HG03342 (cell line): Measurements from ENCODE around the gene NAA15.
"Not testable (repeated sequence)": the region's sequence is repeated elsewhere in the genome, so short reads cannot be mapped to it uniquely, and the experiment has no call there.

Source experiments
- ATAC-seq: cut with Tn5 transposase; IDR thresholded peaks from one replicate; pipeline ENCODE4 v1.9.1; 2021; ENCODE audit warnings: mild to moderate bottlenecking, moderate library complexity; ENCODE audit not compliant: unreplicated experiment

NAA15 gene

GRCh38 chr4:139444881-139445280, 143.6 kb downstream of the NAA15 start:
- not testable (repeated sequence) for ATAC-seq

- ATAC-seq, result not testable (repeated sequence)
Measured at GRCh38 chr4:139447078-139447477, 145.8 kb downstream of the NAA15 start.

DNA sequence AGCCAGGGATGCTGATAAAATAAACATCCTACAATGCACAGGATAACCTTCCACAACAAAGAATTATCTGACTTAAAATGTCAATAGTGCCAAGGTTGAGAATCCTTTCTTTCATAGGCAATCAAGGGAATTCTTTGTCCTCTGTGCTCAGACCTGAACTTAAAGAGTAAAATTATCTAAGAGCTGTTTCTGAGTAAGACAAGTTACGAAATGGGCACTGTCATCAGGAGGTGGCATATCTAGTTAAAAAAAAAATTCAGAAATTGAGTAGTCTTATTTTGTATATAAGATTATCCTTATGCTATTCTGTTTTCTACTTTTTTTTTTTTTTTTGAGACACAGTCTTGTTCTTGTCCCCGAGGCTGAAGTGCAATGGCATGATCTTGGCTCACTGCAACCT, 149.3 kb downstream of the NAA15 start:
- ATAC-seq, result no peak

GRCh38 chr4:139451997-139452396, 150.7 kb downstream of the NAA15 start:
- no peak for ATAC-seq

GRCh38 chr4:139453041-139453370, 151.7 kb downstream of the NAA15 start:
- peak; percentile 57 for ATAC-seq

- peak; percentile 90 for ATAC-seq
Measured at GRCh38 chr4:139453371-139454110, 152.2 kb downstream of the NAA15 start.

GRCh38 chr4:139454111-139455045, 153.1 kb downstream of the NAA15 start, which contains the start of gene RAB33B:
Gene RAB33B, plus strand, starts transcription at chr4:139454121. Its CDS starts 75 bp downstream, at chr4:139454196.
- ATAC-seq, result peak; percentile 2

DNA sequence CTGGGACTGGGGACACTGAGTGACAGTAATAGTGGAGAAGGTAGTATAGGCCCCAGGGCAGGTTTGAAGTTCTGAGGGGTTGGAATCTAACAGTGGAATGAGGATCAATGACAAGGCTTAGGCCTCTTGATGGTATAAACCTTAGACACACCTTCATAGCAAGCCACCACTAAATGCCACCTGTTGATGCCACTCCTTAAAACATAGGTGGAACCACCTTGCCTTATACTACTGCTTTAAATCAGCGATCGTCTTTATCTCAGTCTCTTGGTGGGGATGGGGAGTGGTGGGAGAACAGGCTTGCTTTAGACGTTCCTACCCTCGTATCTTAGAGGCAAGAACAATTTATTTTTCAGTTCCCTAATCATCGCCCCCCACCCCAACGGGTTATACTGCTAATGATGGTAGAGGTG, 153.8 kb downstream of the NAA15 start:
- ATAC-seq, result no peak

DNA sequence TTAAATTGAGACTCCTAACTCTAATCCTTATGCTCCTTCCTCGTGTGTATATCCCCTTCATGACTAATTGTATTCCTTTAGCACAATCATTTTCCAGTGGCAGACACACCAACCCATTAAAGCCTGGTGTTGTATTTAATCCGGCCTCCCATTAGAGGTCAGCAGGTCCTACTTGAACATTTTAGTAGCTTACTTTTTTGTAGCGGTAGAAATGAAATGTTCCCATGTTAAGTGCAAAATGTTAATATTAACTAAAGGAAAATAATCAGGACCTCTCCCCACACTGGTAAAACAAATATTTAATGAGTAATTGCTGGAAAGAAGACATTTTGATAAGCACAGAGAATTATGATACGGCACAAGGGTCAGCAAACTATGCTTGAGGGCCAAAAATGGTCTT, 156.0 kb downstream of the NAA15 start:
- no peak for ATAC-seq

DNA sequence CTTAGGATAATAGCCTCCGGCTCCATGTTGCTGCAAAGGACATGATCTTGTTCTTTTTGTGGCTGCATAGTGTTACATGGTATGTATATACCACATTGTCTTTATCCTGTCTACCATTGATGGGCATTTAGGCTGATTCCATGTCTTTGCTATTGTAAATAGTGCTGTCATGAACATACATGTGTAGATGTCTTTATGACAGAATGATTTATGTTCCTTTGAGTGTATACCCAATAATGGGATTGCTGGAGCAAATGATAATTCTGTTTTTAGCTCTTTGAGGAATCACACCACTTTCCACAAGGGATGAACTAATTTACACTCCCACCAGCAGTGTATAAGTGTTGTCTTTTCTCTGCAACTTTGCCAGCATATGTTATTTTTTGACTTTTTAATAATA, 157.2 kb downstream of the NAA15 start:
- no peak for ATAC-seq

- ATAC-seq, result no peak
Measured at GRCh38 chr4:139458999-139459398, 157.7 kb downstream of the NAA15 start.

DNA sequence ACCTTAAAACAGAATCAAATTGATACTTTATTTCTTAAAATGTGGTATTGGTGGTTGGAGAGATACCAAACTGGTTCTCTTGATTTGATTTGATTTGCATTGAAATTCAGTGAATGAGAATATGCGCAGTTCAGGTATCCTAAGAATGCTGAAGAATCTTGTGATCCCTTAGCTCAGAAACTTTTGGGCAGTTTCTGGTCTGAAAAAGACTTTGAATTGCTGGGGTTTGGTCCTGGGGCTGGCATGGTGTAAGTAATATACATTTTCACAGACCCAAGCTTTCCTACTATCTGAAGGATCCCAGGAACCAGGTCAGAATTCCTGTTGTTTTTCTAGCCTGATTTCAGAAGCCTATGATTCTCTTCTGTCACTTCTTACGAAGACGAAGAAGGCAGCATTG, 159.3 kb downstream of the NAA15 start:
- no peak for ATAC-seq

DNA sequence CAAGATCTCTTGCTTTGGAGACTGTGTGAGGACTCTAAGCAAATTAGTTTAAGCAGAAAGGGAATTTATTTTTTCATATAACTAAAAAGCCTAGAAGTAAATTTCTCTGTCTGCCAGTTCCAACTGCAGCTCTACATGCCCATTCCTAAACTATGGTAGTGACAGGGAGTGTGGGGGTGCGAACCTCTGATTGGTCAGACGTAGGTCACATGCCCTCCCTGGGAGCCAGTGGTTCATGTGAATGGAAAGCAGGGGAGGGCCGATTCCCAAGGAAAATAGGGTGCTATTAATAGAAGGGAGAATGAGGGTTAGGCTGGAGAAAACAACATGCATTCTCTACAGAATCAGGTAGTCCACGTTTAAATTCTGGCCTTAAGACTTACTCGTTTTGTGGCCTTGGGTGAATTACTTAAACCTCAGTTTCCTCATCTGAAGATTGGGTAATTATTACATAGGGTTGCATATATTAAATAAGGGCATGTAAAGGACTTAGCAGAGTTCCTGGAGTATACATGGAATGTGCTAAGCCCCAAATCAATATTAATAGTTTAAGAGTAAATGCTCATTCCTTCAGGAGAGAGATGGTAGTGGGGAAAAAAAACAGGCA, 159.8 kb downstream of the NAA15 start:
- no peak for ATAC-seq

GRCh38 chr4:139464512-139464911, 163.2 kb downstream of the NAA15 start:
- not testable (repeated sequence) for ATAC-seq

- ATAC-seq, result no peak
Measured at GRCh38 chr4:139465922-139466321, 164.6 kb downstream of the NAA15 start.

- ATAC-seq, result not testable (repeated sequence)
Measured at GRCh38 chr4:139468756-139469155, 167.5 kb downstream of the NAA15 start.

DNA sequence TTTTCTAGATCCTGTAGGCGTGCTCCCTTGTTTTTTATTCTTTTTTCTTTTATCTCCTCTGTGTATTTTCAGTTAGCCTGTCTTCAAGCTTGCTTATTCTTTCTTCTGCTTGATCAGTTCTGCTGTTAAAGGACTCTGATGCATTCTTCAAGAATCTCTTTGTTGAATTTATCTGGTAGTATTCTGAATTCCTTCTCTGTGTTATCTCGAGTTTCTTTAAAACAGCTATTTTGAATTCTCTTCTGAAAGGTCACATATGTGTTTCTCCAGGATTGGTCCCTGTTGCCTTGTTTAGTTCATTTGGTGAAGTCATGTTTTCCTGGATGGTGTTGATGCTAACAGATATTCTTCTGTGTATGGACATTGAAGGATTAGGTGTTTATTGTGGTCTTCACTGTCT, 167.9 kb downstream of the NAA15 start:
- no peak for ATAC-seq
